H7 (cell line): ENCODE results near the gene SPOCK1. TPM values are rescaled to one million over a fixed set of nuclear protein-coding genes. Genes with fewer than 3 reads are reported as not detected.

Experiments used
- DNase-seq: peaks from one replicate; pipeline ENCODE4 v3.0.0; 2012
- H3K27me3 ChIP-seq: 2 replicates; pipeline ENCODE4 v1.6.0; 2011; ENCODE audit warnings: mild to moderate bottlenecking, low read length; ENCODE audit not compliant: control insufficient read depth, insufficient read depth
- H3K36me3 ChIP-seq: replicated peaks from 2 replicates; pipeline ENCODE4 v1.5.1; 2011; ENCODE audit warnings: low read length; ENCODE audit not compliant: control insufficient read depth, insufficient read depth
- H3K4me3 ChIP-seq: 2 replicates; pipeline ENCODE4 v1.5.1; 2011; ENCODE audit warnings: low read depth, mild to moderate bottlenecking, control low read depth, low read length, moderate library complexity; ENCODE audit not compliant: insufficient read depth
- total RNA-seq: library from RNA; depleted of rRNA; stranded (reverse); fragments of >200 nt; shearing (Covaris generic); gene quantifications from 2 replicates; pipeline ENCODE4 v1.2.3, GENCODE V29; 2014

The SPOCK1 gene
- total RNA-seq, 1 experiment from 2014 or later = 1.4 TPM

DNA sequence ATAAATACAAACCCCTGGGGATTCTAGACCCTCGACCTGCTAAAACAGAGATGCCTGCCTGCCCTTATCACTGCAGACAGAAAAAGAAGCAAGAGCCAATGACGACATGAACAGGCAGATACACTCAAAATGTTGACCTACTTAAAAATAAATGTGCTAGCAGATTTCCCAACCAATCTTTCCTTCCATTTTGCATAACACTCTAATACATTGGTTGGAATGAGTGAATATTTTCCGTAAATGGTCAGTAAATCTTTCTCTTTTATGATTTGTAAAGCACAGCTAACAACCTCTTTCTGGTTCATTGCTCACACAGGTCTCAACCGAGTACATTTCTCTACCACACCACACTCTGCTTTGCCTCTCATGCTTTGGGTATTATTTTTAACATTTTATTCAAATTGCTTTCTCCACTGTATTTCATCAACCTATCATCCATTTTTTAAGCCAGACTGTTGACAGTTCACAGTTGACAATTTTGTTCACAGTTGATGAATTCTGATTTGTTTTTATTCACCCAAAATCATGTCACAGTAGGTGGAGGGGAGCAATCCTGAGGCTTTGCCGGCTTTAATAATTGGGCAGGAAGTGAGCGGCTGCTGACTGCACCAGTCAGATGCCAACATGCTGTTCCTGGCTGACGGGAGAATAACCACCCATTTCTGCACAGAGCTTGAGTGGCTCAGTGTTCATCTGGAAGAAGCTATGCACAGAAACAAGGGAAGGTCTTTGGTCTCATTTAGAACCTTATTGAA lies 426.6 kb downstream of the SPOCK1 start:
- no peak overlapping the region for H3K4me3 ChIP-seq
- H3K36me3 ChIP-seq = no peaks in the 10 kb centered on the region
- no peak for DNase-seq

GRCh38 chr5:137071931-137072330 lies 427.2 kb downstream of the SPOCK1 start:
- Histone ChIP-seq H3K4me3 (no peak overlapping the region), H3K27me3 (no peaks in the 10 kb centered on the region), H3K36me3 (no peaks in the 10 kb centered on the region)
- no peak for DNase-seq

More for the DNA sequence above, 426.6 kb downstream of the SPOCK1 start:
- no peaks in the 10 kb centered on the region for H3K27me3 ChIP-seq

GRCh38 chr5:137071526-137071925 lies 427.6 kb downstream of the SPOCK1 start:
- no peaks in the 10 kb centered on the region for H3K36me3 ChIP-seq
- DNase-seq = no peak
- no peaks in the 10 kb centered on the region for H3K27me3 ChIP-seq
- no peak overlapping the region for H3K4me3 ChIP-seq

- Histone ChIP-seq H3K36me3 (no peaks in the 10 kb centered on the region), H3K4me3 (no peak overlapping the region), H3K27me3 (no peaks in the 10 kb centered on the region)
- DNase-seq = no peak
These were observed 428.6 kb downstream of the SPOCK1 start for GRCh38 chr5:137070521-137070920.

DNA sequence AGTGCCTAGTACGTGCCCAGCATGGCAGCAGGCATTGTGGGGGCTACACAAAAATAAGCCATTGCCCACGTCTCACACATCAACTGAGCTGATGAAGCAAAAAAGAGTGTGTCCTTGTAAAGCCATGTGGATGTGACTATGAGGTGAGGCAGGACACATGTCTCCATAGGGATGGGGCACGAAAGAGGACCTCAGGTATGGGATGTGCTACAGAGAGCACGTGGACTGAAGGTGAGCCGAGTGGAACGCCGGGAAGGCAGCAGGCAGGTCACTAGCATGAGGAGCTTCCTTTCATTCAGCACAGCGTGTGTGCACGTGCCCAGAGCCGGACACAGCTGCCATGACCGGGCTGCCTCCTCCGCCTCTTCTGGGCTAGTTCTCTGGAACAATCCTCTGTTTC lies 429.8 kb downstream of the SPOCK1 start:
- Histone ChIP-seq H3K27me3 (no peaks in the 10 kb centered on the region), H3K4me3 (no peak overlapping the region), H3K36me3 (no peaks in the 10 kb centered on the region)
- no peak for DNase-seq

DNA sequence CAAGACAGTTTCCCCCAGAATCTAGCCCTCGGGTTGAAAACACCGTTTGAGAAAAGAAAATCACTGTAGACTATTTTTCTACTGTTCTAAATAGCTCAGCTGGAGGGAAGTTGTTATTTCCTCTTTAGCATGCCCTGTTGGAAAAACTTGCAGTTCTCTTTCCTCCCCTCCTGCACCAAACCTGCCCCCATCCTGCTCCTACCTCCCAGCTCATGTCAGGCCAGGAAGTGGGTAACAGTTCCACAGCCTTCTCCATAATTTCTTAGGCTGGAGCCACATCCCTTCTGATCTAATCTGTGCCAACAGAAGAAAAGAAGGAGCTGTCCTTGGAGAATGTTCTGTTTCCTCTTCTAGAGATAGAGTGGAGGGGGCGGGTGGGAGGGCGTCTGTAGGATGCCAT lies 437.7 kb downstream of the SPOCK1 start:
- H3K36me3 ChIP-seq = no peaks in the 10 kb centered on the region
- H3K27me3 ChIP-seq = no peaks in the 10 kb centered on the region
- no peak for DNase-seq
- H3K4me3 ChIP-seq = no peak overlapping the region

GRCh38 chr5:137058089-137058488 lies 441.0 kb downstream of the SPOCK1 start:
- DNase-seq = no peak
- Histone ChIP-seq H3K36me3 (no peaks in the 10 kb centered on the region), H3K4me3 (no peak overlapping the region), H3K27me3 (no peaks in the 10 kb centered on the region)

GRCh38 chr5:137056676-137057075 lies 442.4 kb downstream of the SPOCK1 start:
- Histone ChIP-seq H3K36me3 (no peaks in the 10 kb centered on the region), H3K27me3 (no peaks in the 10 kb centered on the region), H3K4me3 (no peak overlapping the region)
- no peak for DNase-seq

GRCh38 chr5:137055271-137055872 lies 443.8 kb downstream of the SPOCK1 start:
- no peak overlapping the region for H3K4me3 ChIP-seq
- H3K27me3 ChIP-seq = no peaks in the 10 kb centered on the region
- DNase-seq = no peak
- H3K36me3 ChIP-seq = no peaks in the 10 kb centered on the region

DNA sequence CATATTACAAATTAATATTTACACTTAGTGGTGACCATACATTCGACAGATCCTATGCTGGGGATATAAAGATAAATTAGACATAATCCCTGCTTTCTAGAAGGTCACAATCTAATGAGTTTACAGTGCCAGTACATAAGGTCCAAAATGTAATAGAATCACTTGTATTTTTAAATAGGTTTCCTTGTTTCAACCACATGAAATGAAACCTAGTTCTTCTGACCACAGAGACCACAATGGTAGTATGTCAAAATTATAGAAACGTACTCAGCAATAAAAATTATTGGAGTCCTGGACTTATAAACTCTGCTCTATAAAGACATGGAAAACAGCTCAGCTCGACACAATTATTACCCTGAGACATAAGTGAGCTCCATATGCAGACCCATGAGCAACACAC lies 444.3 kb downstream of the SPOCK1 start:
- Histone ChIP-seq H3K27me3 (no peaks in the 10 kb centered on the region), H3K4me3 (no peak overlapping the region), H3K36me3 (no peaks in the 10 kb centered on the region)
- DNase-seq = no peak

- no peak for DNase-seq
- Histone ChIP-seq H3K4me3 (no peak overlapping the region), H3K27me3 (no peaks in the 10 kb centered on the region), H3K36me3 (no peaks in the 10 kb centered on the region)
These were observed 444.8 kb downstream of the SPOCK1 start for GRCh38 chr5:137054335-137054734.

DNA sequence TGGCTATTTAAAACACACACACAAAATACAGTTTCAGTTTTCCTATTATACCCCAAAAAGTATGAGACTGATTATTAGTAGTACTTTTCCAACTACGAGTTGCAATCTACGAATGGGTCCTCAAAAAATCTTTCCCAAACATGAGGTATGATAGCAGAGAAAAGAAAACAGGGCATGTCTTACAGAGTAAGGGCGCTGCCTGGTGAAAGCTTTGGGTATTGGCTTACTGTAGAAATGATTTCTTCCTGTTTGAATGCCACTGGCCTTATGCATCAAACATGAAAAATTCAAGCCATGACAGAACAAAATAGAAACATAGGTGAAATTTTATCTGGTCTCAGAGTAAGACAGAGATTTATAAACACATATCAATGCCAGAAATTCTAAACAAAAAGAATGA lies 448.0 kb downstream of the SPOCK1 start:
- Histone ChIP-seq H3K27me3 (no peaks in the 10 kb centered on the region), H3K36me3 (no peaks in the 10 kb centered on the region), H3K4me3 (no peak overlapping the region)
- peak; percentile 52 for DNase-seq

- DNase-seq = no peak
- Histone ChIP-seq H3K36me3 (no peaks in the 10 kb centered on the region), H3K27me3 (no peaks in the 10 kb centered on the region), H3K4me3 (no peak overlapping the region)
These were observed 458.3 kb downstream of the SPOCK1 start for GRCh38 chr5:137040641-137041340.

DNA sequence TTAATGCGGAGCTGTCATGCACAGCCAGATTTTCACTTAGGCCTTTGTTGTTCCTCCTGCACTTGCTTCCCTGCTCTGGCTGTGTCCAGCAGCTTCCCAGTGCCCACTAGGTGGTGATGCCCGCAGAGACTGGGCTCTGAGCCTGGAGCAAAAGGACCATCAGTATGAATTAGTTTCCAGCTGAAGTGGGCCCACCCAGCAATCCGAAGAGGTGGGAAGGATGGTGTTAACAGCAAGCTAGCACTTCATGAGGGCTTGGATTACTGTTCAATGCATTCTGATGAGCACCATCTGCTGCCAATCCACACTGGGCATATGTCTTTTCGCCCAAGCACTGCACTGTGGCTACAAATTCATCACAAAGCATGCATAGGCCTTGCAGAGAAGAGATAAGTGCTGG lies 459.1 kb downstream of the SPOCK1 start:
- DNase-seq = no peak
- no peaks in the 10 kb centered on the region for H3K36me3 ChIP-seq
- H3K4me3 ChIP-seq = no peak overlapping the region
- H3K27me3 ChIP-seq = no peaks in the 10 kb centered on the region

GRCh38 chr5:137037848-137038247 lies 461.3 kb downstream of the SPOCK1 start:
- H3K4me3 ChIP-seq = no peak overlapping the region
- DNase-seq = peak; percentile 35
- no peaks in the 10 kb centered on the region for H3K36me3 ChIP-seq
- no peaks in the 10 kb centered on the region for H3K27me3 ChIP-seq
